22Rv1 (cell line): ENCODE results near the gene TNFAIP8.

Experiments used
- H3K27ac ChIP-seq: fragments of 450-650 bp; 2 replicates; pipeline ENCODE4 v1.5.1; 2017
- CTCF ChIP-seq: fragments of 450-650 bp; IDR thresholded peaks from 2 replicates; pipeline ENCODE4 v1.5.1; 2017; ENCODE audit warnings: mild to moderate bottlenecking
- ZFX ChIP-seq: fragments of 450-650 bp; IDR thresholded peaks from 2 replicates; pipeline ENCODE4 v1.6.1; 2017; ENCODE audit warnings: antibody characterized with exemption, borderline replicate concordance

TNFAIP8 gene

DNA sequence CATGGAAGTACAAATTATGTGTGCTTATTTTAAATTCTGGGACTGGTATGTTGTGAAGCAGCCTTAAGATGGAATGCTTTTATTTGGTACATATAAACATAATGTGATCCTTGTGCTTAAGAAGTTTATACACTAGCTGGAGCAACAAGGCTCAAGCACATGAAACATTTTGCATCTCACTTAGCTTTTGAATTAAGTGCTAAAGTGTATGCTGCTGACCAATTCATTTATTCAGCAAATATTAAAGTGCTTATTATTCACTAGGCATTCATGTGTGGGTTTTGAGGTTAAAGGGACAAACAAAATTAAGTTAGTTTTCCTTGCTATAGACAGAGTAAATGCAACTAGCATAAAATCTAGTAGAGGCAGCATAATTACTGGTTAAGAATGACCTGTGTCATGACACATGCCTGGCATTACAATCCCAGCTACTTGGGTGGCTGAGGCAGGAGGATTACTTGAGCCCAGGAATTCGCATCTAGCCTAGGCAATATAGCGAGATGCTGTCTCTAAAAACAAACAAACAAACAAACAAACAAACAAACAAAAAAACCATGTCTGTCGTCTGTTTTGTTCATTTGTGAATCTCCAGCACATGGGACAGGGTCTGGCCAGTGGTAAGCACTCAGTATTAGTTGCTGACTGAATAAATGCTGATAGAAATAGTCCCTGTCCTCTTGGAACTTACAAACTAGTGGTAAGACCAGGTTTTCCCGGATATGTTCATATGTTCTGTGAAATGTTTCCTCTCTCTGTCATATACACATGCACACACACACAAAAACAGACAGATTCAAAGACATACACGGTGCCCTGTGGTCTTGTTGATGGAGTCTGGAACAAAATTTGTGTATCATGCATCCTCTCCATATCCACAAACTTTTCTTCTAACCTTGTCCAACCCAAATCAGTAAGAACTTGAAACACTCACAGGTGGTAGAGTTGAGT is 41.9 kb upstream of the TNFAIP8 start:
- H3K27ac ChIP-seq, result no peak overlapping the region
- no peak for TF ChIP-seq CTCF
- TF ChIP-seq ZFX, result no peak

GRCh38 chr5:119315516-119315949 is 40.3 kb upstream of the TNFAIP8 start:
- H3K27ac ChIP-seq, result no peak overlapping the region
- TF ChIP-seq ZFX (no peak), CTCF (no peak)

DNA sequence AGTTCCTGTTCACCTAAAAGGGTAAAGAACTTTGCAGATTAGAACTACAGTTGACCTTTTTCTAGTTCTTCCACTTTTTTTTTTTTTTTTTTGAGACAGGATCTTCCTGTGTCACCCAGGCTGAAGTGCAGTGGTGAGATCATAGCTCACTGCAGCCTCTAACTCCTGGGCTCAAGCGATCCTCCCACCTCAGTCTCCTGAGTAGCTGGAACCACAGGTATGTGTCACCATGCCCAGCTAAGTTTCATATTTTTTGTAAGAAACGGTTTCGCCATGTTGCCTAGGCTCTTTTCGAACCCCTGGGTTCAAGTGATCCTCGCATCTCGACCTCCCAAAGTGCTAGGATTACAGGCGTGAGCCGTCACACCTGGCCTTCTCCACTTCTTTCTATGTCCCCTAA is 39.7 kb upstream of the TNFAIP8 start:
- TF ChIP-seq CTCF (no peak), ZFX (no peak)
- no peak overlapping the region for H3K27ac ChIP-seq

DNA sequence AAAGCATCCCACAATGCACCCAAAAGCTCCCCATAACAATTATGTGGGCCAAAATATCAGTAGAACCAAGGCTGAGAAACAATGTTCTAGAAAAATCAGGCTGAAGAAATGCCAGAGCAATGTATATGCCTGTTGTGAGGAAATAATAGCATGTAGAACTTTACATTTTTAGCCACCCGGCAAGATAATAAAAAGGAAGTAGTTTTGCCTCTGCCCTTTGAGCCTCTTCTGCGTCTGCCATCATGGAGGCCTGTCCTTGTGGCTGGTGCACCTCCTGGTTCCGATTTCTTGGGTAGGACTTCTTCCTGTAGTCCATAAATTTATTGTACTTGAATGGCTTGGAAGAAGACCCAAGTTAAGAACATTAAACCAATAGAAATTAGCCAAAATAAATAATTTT is 38.9 kb upstream of the TNFAIP8 start:
- TF ChIP-seq CTCF (no peak), ZFX (no peak)
- H3K27ac ChIP-seq, result no peak overlapping the region

GRCh38 chr5:119318256-119318894 is 37.4 kb upstream of the TNFAIP8 start:
- H3K27ac ChIP-seq, result no peak overlapping the region
- TF ChIP-seq CTCF, result no peak

- TF ChIP-seq CTCF, result no peak
- TF ChIP-seq ZFX, result no peak
- no peak overlapping the region for H3K27ac ChIP-seq
These were observed 36.4 kb upstream of the TNFAIP8 start for GRCh38 chr5:119319401-119319800.

GRCh38 chr5:119319890-119320289 is 35.9 kb upstream of the TNFAIP8 start:
- TF ChIP-seq ZFX, result no peak
- no peak for TF ChIP-seq CTCF
- H3K27ac ChIP-seq, result no peak overlapping the region
